Endodermal cell (in vitro differentiated cells): ENCODE data around the gene RAE1. TPM values are rescaled to one million over a fixed set of nuclear protein-coding genes. Genes with fewer than 3 reads are reported as not detected.
A peak's percentile ranks its signal among the peaks of the same experiment; 100 is the strongest.

Source experiments
- DNase-seq: peaks from one replicate; pipeline ENCODE4 v3.0.0-alpha.2; 2017
- H3K27ac ChIP-seq: 2 replicates; pipeline ENCODE4 v1.5.1; 2013; ENCODE audit warnings: mild to moderate bottlenecking, low read depth, low read length, moderate library complexity
- H3K27me3 ChIP-seq: 2 replicates; pipeline ENCODE4 v1.6.1; 2013; ENCODE audit warnings: mild to moderate bottlenecking, low read length, moderate library complexity; ENCODE audit not compliant: insufficient read depth, control insufficient read depth, poor library complexity, severe bottlenecking
- H3K36me3 ChIP-seq: 2 replicates; pipeline ENCODE4 v1.7.0; 2013; ENCODE audit warnings: mild to moderate bottlenecking, low read length, moderate library complexity; ENCODE audit not compliant: control insufficient read depth, insufficient read depth
- H3K4me1 ChIP-seq: one replicate; pipeline ENCODE4 v1.7.0; 2013; ENCODE audit warnings: low read length; ENCODE audit not compliant: control insufficient read depth, insufficient read depth
- H3K4me3 ChIP-seq: 2 replicates; pipeline ENCODE4 v1.5.1; 2013; ENCODE audit warnings: mild to moderate bottlenecking, low read length, moderate library complexity
- H3K9ac ChIP-seq: 2 replicates; pipeline ENCODE4 v1.6.1; 2013; ENCODE audit warnings: mild to moderate bottlenecking, low read length, moderate library complexity; ENCODE audit not compliant: poor library complexity, severe bottlenecking; ENCODE audit errors: extremely low read depth
- H3K9me3 ChIP-seq: 2 replicates; pipeline ENCODE4 v1.6.1; 2013; ENCODE audit warnings: mild to moderate bottlenecking, low read length, moderate library complexity; ENCODE audit not compliant: control insufficient read depth
- H3K27ac Mint-ChIP-seq: 2 replicates; pipeline ENCODE4 v1.8.0; 2020; ENCODE audit warnings: mixed read lengths
- H3K27me3 Mint-ChIP-seq: 2 replicates; pipeline ENCODE4 v1.8.0; 2021; ENCODE audit warnings: mild to moderate bottlenecking, mixed read lengths; ENCODE audit not compliant: insufficient read depth
- H3K36me3 Mint-ChIP-seq: 2 replicates; pipeline ENCODE4 v1.8.0; 2020; ENCODE audit warnings: low read depth, mixed read lengths
- H3K4me1 Mint-ChIP-seq: 2 replicates; pipeline ENCODE4 v1.8.0; 2020; ENCODE audit warnings: mixed read lengths
- H3K4me3 Mint-ChIP-seq: 2 replicates; pipeline ENCODE4 v1.8.0; 2020; ENCODE audit warnings: mild to moderate bottlenecking, moderate library complexity, mixed read lengths
- H3K9me3 Mint-ChIP-seq: 2 replicates; pipeline ENCODE4 v1.8.0; 2020; ENCODE audit warnings: mild to moderate bottlenecking, mixed read lengths
- WGBS, 2 experiments: methylation state at CpG; one replicate each; pipeline versions ENCODE4 v1.1.5 to v1.1.7; 2013; ENCODE audit warnings: missing lambda C conversion rate in 2 of 2, mixed read lengths in 1 of 2; ENCODE audit not compliant: insufficient coverage in 1 of 2, insufficient read length in 1 of 2; 5-methylcytosine and 5-hydroxymethylcytosine counted together
- total RNA-seq, 2 donors: library from RNA; stranded (reverse); fragmentation: NEBNext Ultra II Directional in 1 of 2; extraction: Animal tissue kit (Norgen Biotek cat#: 25700) in 1 of 2; gene quantifications; 2 replicates in 1 of 2; 3 replicates in 1 of 2; pipeline ENCODE4 v1.2.1, GENCODE V29; 2021
- TF ChIP-seq, protein P1 (sequence below): fragments of 200-600 bp; sonication (generic); conservative IDR thresholded peaks from 2 replicates; pipeline ENCODE4 v1.5.0; 2021; ENCODE audit warnings: antibody characterized with exemption, mild to moderate bottlenecking

Gene RAE1
- total RNA-seq, 2 donors from 2014 or later, result 41.2 to 43.8 TPM

GRCh38 chr20:57394121-57395082 lies 43.3 kb downstream of the RAE1 start:
- peaks cover 18% of the 10 kb centered on the region for H3K4me1 Mint-ChIP-seq
- H3K4me3 ChIP-seq, result no peak overlapping the region

DNA sequence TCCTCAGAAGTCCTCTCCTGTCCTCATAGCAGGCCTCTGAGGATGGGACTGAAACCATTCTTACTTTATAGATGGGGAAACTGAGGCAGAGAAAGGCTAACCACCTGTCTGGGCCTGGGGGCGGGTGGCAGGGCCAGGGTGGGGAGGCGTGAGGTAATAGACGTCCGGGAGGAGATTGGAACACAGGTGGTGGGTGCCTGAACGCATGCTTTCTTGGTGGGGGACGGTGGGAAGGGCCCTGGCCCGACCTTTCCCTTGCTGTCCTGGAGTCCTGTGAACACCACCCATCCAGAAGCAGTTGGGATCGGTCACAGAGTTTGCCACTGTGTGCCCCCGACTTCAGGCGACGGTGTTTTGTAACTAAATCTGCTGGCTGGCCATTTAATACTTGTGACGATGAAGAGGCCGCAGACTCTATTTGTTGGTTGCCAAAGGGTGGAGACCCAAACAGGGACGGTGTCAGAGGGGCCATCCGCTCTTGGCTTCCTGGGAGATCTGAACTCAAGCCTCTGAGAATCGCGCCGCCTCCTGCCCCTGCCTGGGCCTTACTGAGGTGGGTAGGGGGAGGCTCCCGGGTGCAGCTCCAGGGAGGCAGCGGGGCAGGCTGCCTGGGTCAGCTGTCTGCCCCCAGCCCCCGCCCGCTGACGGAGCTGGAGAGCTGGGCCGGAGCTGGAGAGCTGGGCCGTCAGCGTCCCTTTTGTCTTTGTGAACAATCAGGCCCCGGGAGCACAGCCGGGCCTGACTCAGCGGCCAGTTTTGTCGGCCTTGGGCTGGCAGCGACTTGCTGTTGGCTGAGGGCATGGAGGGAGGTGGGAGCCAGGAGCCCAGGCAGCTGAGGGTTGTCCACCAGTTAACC lies 44.3 kb downstream of the RAE1 start:
- no peaks in the 10 kb centered on the region for H3K9me3 ChIP-seq
- DNase-seq, result peak; percentile 77
- H3K4me3 ChIP-seq, result no peak overlapping the region
- WGBS, 2 experiments, result 58 to 75% methylated on average over 23 to 31 of the region's 31 CpGs
- TF ChIP-seq, protein P1, sequence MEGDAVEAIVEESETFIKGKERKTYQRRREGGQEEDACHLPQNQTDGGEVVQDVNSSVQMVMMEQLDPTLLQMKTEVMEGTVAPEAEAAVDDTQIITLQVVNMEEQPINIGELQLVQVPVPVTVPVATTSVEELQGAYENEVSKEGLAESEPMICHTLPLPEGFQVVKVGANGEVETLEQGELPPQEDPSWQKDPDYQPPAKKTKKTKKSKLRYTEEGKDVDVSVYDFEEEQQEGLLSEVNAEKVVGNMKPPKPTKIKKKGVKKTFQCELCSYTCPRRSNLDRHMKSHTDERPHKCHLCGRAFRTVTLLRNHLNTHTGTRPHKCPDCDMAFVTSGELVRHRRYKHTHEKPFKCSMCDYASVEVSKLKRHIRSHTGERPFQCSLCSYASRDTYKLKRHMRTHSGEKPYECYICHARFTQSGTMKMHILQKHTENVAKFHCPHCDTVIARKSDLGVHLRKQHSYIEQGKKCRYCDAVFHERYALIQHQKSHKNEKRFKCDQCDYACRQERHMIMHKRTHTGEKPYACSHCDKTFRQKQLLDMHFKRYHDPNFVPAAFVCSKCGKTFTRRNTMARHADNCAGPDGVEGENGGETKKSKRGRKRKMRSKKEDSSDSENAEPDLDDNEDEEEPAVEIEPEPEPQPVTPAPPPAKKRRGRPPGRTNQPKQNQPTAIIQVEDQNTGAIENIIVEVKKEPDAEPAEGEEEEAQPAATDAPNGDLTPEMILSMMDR, result no peak
- H3K4me1 ChIP-seq, result peaks cover 7% of the 10 kb centered on the region
- no peak overlapping the region for H3K4me3 Mint-ChIP-seq
- H3K27ac ChIP-seq, result peak overlapping the region; percentile 83
- peaks cover 43% of the 10 kb centered on the region for H3K36me3 Mint-ChIP-seq
- peaks cover 16% of the 10 kb centered on the region for H3K4me1 Mint-ChIP-seq
- H3K27ac Mint-ChIP-seq, result peak overlapping the region; percentile 61
- no peak overlapping the region for H3K9ac ChIP-seq
- no peaks in the 10 kb centered on the region for H3K9me3 Mint-ChIP-seq
- H3K27me3 ChIP-seq, result peaks cover 6% of the 10 kb centered on the region
- H3K27me3 Mint-ChIP-seq, result peaks cover 6% of the 10 kb centered on the region
- H3K36me3 ChIP-seq, result peaks cover 26% of the 10 kb centered on the region

More at GRCh38 chr20:57394121-57395082, 43.3 kb downstream of the RAE1 start:
- peak overlapping the region; percentile 10 for H3K27ac ChIP-seq
- Mint-ChIP-seq H3K36me3 (peaks cover 43% of the 10 kb centered on the region), H3K9me3 (no peaks in the 10 kb centered on the region), H3K4me3 (no peak overlapping the region), H3K27me3 (peaks cover 12% of the 10 kb centered on the region), H3K27ac (peak overlapping the region; percentile 55)
- WGBS, 2 experiments, result 87 to 93% methylated on average over 21 to 27 of the region's 27 CpGs
- H3K36me3 ChIP-seq, result peaks cover 26% of the 10 kb centered on the region
- peaks cover 7% of the 10 kb centered on the region for H3K4me1 ChIP-seq
- DNase-seq, result no peak
- peaks cover 15% of the 10 kb centered on the region for H3K27me3 ChIP-seq
- TF ChIP-seq, protein P1, result no peak
- H3K9me3 ChIP-seq, result no peaks in the 10 kb centered on the region
- no peak overlapping the region for H3K9ac ChIP-seq

DNA sequence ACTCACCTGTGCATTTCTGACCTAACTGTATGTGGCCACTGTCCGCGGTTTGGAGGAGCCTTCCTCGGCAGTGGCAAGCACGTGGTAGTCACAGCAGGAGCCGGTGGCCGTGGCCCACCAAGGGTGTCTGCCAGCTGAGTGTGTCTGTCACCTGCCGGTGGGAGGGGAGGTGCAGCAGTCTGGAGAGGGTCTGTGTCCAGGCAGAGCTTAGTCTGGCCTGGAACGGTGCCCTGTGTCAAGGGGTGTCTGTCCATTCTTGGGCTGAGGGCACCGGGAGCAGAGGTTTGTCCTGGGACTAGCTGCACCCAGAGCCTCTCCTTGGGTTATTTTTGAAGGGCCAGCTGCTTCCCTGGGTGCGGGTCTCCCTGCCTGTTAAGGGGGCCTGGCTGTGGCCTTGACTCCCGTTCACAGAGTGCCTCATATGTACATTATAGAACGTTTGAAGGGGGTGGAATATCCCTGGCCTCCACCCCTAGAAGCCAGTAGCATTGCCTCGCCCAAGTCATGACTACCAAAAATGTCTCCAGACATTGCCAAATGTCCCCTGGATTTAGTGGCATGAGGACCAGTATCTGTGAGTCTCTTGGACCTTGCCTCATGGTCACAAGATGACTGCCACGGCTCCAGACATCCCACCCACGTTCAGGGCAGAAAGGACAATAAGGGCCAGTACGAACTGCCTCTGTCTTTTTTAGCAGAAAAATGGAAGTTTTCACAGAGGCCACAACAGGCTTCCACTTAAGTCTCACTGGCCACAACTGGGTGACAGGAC lies 45.3 kb downstream of the RAE1 start:
- Mint-ChIP-seq H3K36me3 (peaks cover 46% of the 10 kb centered on the region), H3K9me3 (no peaks in the 10 kb centered on the region), H3K27ac (peak overlapping the region; percentile 58), H3K4me3 (no peak overlapping the region), H3K4me1 (peaks cover 10% of the 10 kb centered on the region), H3K27me3 (no peaks in the 10 kb centered on the region)
- TF ChIP-seq, protein P1, result no peak
- no peak for DNase-seq
- peaks cover 7% of the 10 kb centered on the region for H3K4me1 ChIP-seq
- H3K9ac ChIP-seq, result no peak overlapping the region
- WGBS, 2 experiments, result 82 to 90% methylated on average over 15 to 16 of the region's 16 CpGs
- H3K27me3 ChIP-seq, result no peaks in the 10 kb centered on the region
- H3K9me3 ChIP-seq, result no peaks in the 10 kb centered on the region
- H3K4me3 ChIP-seq, result no peak overlapping the region
- peak overlapping the region; percentile 83 for H3K27ac ChIP-seq
- H3K36me3 ChIP-seq, result peaks cover 26% of the 10 kb centered on the region
